ELR (cell line): ENCODE data around the gene CLEC4E.
"Not testable (repeated sequence)": the region's sequence is repeated elsewhere in the genome, so short reads cannot be mapped to it uniquely, and the experiment has no call there.

Experiments used
- DNase-seq: peaks from one replicate; pipeline ENCODE4 v3.0.0-alpha.2; 2015; ENCODE audit warnings: low read depth

The CLEC4E gene

GRCh38 chr12:8537820-8538219 is 2.9 kb downstream of the CLEC4E start:
- DNase-seq, result not testable (repeated sequence)

- DNase-seq, result no peak
Observed at GRCh38 chr12:8532045-8532444, 8.7 kb downstream of the CLEC4E start.

GRCh38 chr12:8527250-8528130 is 13.2 kb downstream of the CLEC4E start:
- no peak for DNase-seq

- DNase-seq, result no peak
Observed at GRCh38 chr12:8519171-8519570, 21.5 kb downstream of the CLEC4E start.

GRCh38 chr12:8517971-8518370 is 22.7 kb downstream of the CLEC4E start:
- DNase-seq, result no peak

- no peak for DNase-seq
Observed at GRCh38 chr12:8513256-8513655, 27.4 kb downstream of the CLEC4E start, which contains the start of gene CLEC4D. CLEC4D (plus strand) TSS chr12:8513503; CDS start chr12:8513733, 230 bp downstream.

GRCh38 chr12:8508910-8509841 is 31.5 kb downstream of the CLEC4E start:
- DNase-seq, result no peak

- DNase-seq, result no peak
Observed at GRCh38 chr12:8508223-8508622, 32.5 kb downstream of the CLEC4E start.

GRCh38 chr12:8507596-8507995 is 33.1 kb downstream of the CLEC4E start:
- no peak for DNase-seq

GRCh38 chr12:8504351-8504750 is 36.4 kb downstream of the CLEC4E start:
- no peak for DNase-seq

- no peak for DNase-seq
Observed at GRCh38 chr12:8501720-8502119, 39.0 kb downstream of the CLEC4E start.

- no peak for DNase-seq
Observed at GRCh38 chr12:8499616-8500015, 41.1 kb downstream of the CLEC4E start.

- not testable (repeated sequence) for DNase-seq
Observed at GRCh38 chr12:8496074-8496473, 44.6 kb downstream of the CLEC4E start.

GRCh38 chr12:8495671-8496070 is 45.0 kb downstream of the CLEC4E start:
- not testable (repeated sequence) for DNase-seq

GRCh38 chr12:8493084-8493483 is 47.6 kb downstream of the CLEC4E start:
- DNase-seq, result no peak

GRCh38 chr12:8491646-8492530 is 48.8 kb downstream of the CLEC4E start:
- DNase-seq, result no peak
